ENCODE results near the gene GRM7.

GRM7 gene

GRCh38 chr3:7720649-7721297 lies 859.9 kb downstream of the GRM7 start:
- ATAC-seq (ENCODE audit: low read depth) (no peak), DNase-seq (ENCODE audit: low spot score) (no peak)
- no peak overlapping the region for H3K27ac ChIP-seq (ENCODE audit: poor library complexity, severe bottlenecking)
- H3K36me3 ChIP-seq (ENCODE audit: low read depth), result no peaks in the 10 kb centered on the region
- no peak for TF ChIP-seq CTCF (IDR thresholded peaks at IDR 0.05; ENCODE audit: poor library complexity, severe bottlenecking)
- no peaks in the 10 kb centered on the region for H3K9me3 ChIP-seq (ENCODE audit: severe bottlenecking)
- H3K27me3 ChIP-seq (ENCODE audit: insufficient read depth, poor library complexity, severe bottlenecking), result no peaks in the 10 kb centered on the region
- no peaks in the 10 kb centered on the region for H3K4me1 ChIP-seq (ENCODE audit: insufficient read depth, poor library complexity, severe bottlenecking)
- H3K4me3 ChIP-seq (ENCODE audit: severe bottlenecking), result no peak overlapping the region

GRCh38 chr3:7721869-7722268 lies 861.0 kb downstream of the GRM7 start:
- TF ChIP-seq CTCF (IDR thresholded peaks at IDR 0.05; ENCODE audit: poor library complexity, severe bottlenecking), result no peak
- Histone ChIP-seq H3K27ac (ENCODE audit: poor library complexity, severe bottlenecking) (no peak overlapping the region), H3K4me3 (ENCODE audit: severe bottlenecking) (no peak overlapping the region), H3K4me1 (ENCODE audit: insufficient read depth, poor library complexity, severe bottlenecking) (no peaks in the 10 kb centered on the region), H3K27me3 (ENCODE audit: insufficient read depth, poor library complexity, severe bottlenecking) (no peaks in the 10 kb centered on the region), H3K36me3 (ENCODE audit: low read depth) (no peaks in the 10 kb centered on the region), H3K9me3 (ENCODE audit: severe bottlenecking) (no peaks in the 10 kb centered on the region)
- DNase-seq (ENCODE audit: low spot score), result no peak
- ATAC-seq (ENCODE audit: low read depth), result no peak

GRCh38 chr3:7728566-7729519 lies 867.9 kb downstream of the GRM7 start:
- no peak for DNase-seq (ENCODE audit: low spot score)
- no peaks in the 10 kb centered on the region for H3K9me3 ChIP-seq (ENCODE audit: severe bottlenecking)
- no peak overlapping the region for H3K4me3 ChIP-seq (ENCODE audit: severe bottlenecking)
- H3K36me3 ChIP-seq (ENCODE audit: low read depth), result no peaks in the 10 kb centered on the region
- no peak for ATAC-seq (ENCODE audit: low read depth)
- no peak for TF ChIP-seq CTCF (IDR thresholded peaks at IDR 0.05; ENCODE audit: poor library complexity, severe bottlenecking)
- H3K4me1 ChIP-seq (ENCODE audit: insufficient read depth, poor library complexity, severe bottlenecking), result no peaks in the 10 kb centered on the region
- no peak overlapping the region for H3K27ac ChIP-seq (ENCODE audit: poor library complexity, severe bottlenecking)
- H3K27me3 ChIP-seq (ENCODE audit: insufficient read depth, poor library complexity, severe bottlenecking), result no peaks in the 10 kb centered on the region

- ATAC-seq (ENCODE audit: low read depth), result no peak
- no peak overlapping the region for H3K27ac ChIP-seq (ENCODE audit: poor library complexity, severe bottlenecking)
Observed at GRCh38 chr3:7733933-7734332, 873.0 kb downstream of the GRM7 start.

More at GRCh38 chr3:7733933-7734332, 873.0 kb downstream of the GRM7 start:
- Histone ChIP-seq H3K36me3 (ENCODE audit: low read depth) (no peaks in the 10 kb centered on the region), H3K27me3 (ENCODE audit: insufficient read depth, poor library complexity, severe bottlenecking) (no peaks in the 10 kb centered on the region), H3K4me1 (ENCODE audit: insufficient read depth, poor library complexity, severe bottlenecking) (no peaks in the 10 kb centered on the region), H3K9me3 (ENCODE audit: severe bottlenecking) (no peaks in the 10 kb centered on the region), H3K4me3 (ENCODE audit: severe bottlenecking) (no peak overlapping the region)
- TF ChIP-seq CTCF (IDR thresholded peaks at IDR 0.05; ENCODE audit: poor library complexity, severe bottlenecking), result no peak
- no peak for DNase-seq (ENCODE audit: low spot score)

Data from RWPE2 (cell line).